Glutamatergic neuron (in vitro differentiated cells): Measurements from ENCODE around the gene XPC. TPM values are rescaled to one million over a fixed set of nuclear protein-coding genes. Genes with fewer than 3 reads are reported as not detected.

ENCODE experiments used
- DNase-seq: peaks from one replicate; pipeline ENCODE4 v3.0.0; 2022
- H3K27ac Mint-ChIP-seq: one replicate; pipeline ENCODE4 v1.8.0; 2020; ENCODE audit warnings: mild to moderate bottlenecking, mixed read lengths, inconsistent platforms; ENCODE audit not compliant: unreplicated experiment
- H3K27me3 Mint-ChIP-seq: one replicate; pipeline ENCODE4 v1.8.0; 2020; ENCODE audit warnings: mild to moderate bottlenecking, moderate library complexity, mixed read lengths, inconsistent platforms; ENCODE audit not compliant: unreplicated experiment
- H3K36me3 Mint-ChIP-seq: one replicate; pipeline ENCODE4 v1.8.0; 2020; ENCODE audit warnings: mild to moderate bottlenecking, mixed read lengths, inconsistent platforms; ENCODE audit not compliant: unreplicated experiment
- H3K4me1 Mint-ChIP-seq: one replicate; pipeline ENCODE4 v1.8.0; 2020; ENCODE audit warnings: mild to moderate bottlenecking, low read depth, mixed read lengths, inconsistent platforms; ENCODE audit not compliant: unreplicated experiment
- H3K4me3 Mint-ChIP-seq: one replicate; pipeline ENCODE4 v1.8.0; 2020; ENCODE audit warnings: mild to moderate bottlenecking, mixed read lengths, inconsistent platforms; ENCODE audit not compliant: unreplicated experiment
- H3K9me3 Mint-ChIP-seq: one replicate; pipeline ENCODE4 v1.8.0; 2020; ENCODE audit warnings: mild to moderate bottlenecking, moderate library complexity, mixed read lengths, inconsistent platforms; ENCODE audit not compliant: unreplicated experiment
- CTCF ChIP-seq: fragments of 200-600 bp; sonication (generic); IDR thresholded peaks from one replicate; pipeline ENCODE4 v1.5.0; 2021; ENCODE audit not compliant: partially characterized antibody, unreplicated experiment
- total RNA-seq: library from RNA; stranded (reverse); fragmentation: NEBNext Ultra II Directional; extraction: Animal tissue kit (Norgen Biotek cat#: 25700); gene quantifications from one replicate; pipeline ENCODE4 v1.2.1, GENCODE V29; 2021; ENCODE audit not compliant: unreplicated experiment

XPC gene
- total RNA-seq, 1 donor from 2014 or later = 39.5 TPM

- Mint-ChIP-seq H3K27me3 (no peaks in the 10 kb centered on the region), H3K36me3 (peaks cover 6% of the 10 kb centered on the region), H3K9me3 (no peaks in the 10 kb centered on the region), H3K4me3 (no peak overlapping the region), H3K4me1 (no peaks in the 10 kb centered on the region), H3K27ac (no peak overlapping the region)
- no peak for DNase-seq
- no peak for TF ChIP-seq CTCF
These were observed 11.4 kb downstream of the XPC start for GRCh38 chr3:14166877-14167603.

GRCh38 chr3:14162178-14162577 lies 16.2 kb downstream of the XPC start:
- DNase-seq = no peak

GRCh38 chr3:14161282-14161681 lies 17.1 kb downstream of the XPC start:
- no peak for TF ChIP-seq CTCF
- no peak for DNase-seq
- no peaks in the 10 kb centered on the region for H3K4me1 Mint-ChIP-seq
- no peaks in the 10 kb centered on the region for H3K27me3 Mint-ChIP-seq
- H3K9me3 Mint-ChIP-seq = peaks cover 5% of the 10 kb centered on the region
- peaks cover 16% of the 10 kb centered on the region for H3K36me3 Mint-ChIP-seq
- no peak overlapping the region for H3K4me3 Mint-ChIP-seq
- no peak overlapping the region for H3K27ac Mint-ChIP-seq

More at GRCh38 chr3:14162178-14162577, 16.2 kb downstream of the XPC start:
- Mint-ChIP-seq H3K27ac (no peak overlapping the region), H3K27me3 (no peaks in the 10 kb centered on the region), H3K36me3 (peaks cover 16% of the 10 kb centered on the region), H3K4me3 (no peak overlapping the region), H3K4me1 (no peaks in the 10 kb centered on the region), H3K9me3 (peaks cover 5% of the 10 kb centered on the region)
- TF ChIP-seq CTCF = no peak

- H3K27me3 Mint-ChIP-seq = no peaks in the 10 kb centered on the region
- H3K36me3 Mint-ChIP-seq = peaks cover 16% of the 10 kb centered on the region
- no peak overlapping the region for H3K27ac Mint-ChIP-seq
- H3K4me1 Mint-ChIP-seq = no peaks in the 10 kb centered on the region
- no peak for DNase-seq
- H3K9me3 Mint-ChIP-seq = peaks cover 5% of the 10 kb centered on the region
- TF ChIP-seq CTCF = no peak
- no peak overlapping the region for H3K4me3 Mint-ChIP-seq
These were observed 19.0 kb downstream of the XPC start for GRCh38 chr3:14159426-14159825.

- Mint-ChIP-seq H3K4me1 (no peaks in the 10 kb centered on the region), H3K36me3 (peaks cover 16% of the 10 kb centered on the region), H3K27ac (no peak overlapping the region), H3K4me3 (no peak overlapping the region), H3K9me3 (peaks cover 5% of the 10 kb centered on the region), H3K27me3 (no peaks in the 10 kb centered on the region)
- TF ChIP-seq CTCF = no peak
- no peak for DNase-seq
These were observed 20.0 kb downstream of the XPC start for GRCh38 chr3:14158370-14158769.
